Kasumi-1 (cell line): ENCODE results near the gene FNDC4.
"Not testable (repeated sequence)": the region's sequence is repeated elsewhere in the genome, so short reads cannot be mapped to it uniquely, and the experiment has no call there.

Experiments
- DNase-seq, 2 experiments: peaks; one replicate each; lab custom pipeline; 2025; lab: John Stamatoyannopoulos, UW

The FNDC4 gene

DNA sequence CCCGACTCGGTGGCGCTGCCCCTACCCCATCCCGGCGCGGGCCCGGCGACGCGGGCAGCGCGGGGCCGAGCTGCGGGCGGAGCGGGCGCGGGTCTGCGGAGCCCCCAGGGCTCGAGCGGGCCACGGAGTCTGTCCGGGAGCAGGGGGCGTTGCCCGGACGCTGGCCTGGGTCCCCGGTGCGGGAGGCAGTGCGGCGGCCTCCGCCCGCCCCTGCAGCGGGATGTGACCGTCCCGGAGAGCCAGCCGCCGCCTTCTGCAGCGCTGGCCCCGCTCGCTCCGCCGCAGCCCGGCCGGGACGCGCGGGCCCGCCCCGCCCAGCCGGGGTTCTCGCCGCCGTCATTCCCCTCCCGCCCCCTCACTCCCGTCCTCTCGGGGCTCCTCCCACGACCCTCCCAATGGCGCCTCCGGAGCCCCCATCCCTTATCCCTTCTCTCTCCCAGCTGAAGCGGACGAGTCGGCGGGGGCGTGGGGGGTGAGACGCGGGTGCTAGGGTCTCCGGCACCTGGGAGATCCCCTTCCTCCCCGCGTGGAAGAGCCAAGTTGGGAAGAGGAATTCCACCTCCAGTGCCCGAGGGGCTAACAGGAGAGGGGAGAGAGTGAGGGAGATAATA, at the start of gene FNDC4:
TSS of gene FNDC4 (minus strand) at position 257 of the 611 bp plus-strand sequence. CDS start 521 bp downstream, outside the sequence.
- no peak for DNase-seq

GRCh38 chr2:27544143-27544821, 49.3 kb upstream of the FNDC4 start:
- no peak for DNase-seq

DNA sequence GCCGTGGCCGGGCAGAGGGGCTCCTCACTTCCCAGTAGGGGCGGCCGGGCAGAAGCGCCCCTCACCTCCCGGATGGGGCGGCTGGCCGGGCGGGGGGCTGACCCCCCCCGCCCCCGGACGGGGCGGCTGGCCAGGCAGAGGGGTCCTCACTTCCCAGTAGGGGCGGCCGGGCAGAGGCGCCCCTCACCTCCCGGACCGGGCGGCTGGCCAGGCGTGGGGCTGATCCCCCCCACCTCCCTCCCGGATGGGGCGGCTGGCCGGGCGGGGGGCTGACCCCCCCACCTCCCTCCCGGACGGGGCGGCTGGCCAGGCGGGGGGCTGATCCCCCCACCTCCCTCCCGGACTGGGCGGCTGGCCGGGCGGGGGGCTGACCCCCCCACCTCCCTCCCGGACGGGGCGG, 44.6 kb upstream of the FNDC4 start:
- not testable (repeated sequence) for DNase-seq

GRCh38 chr2:27538839-27539450, 43.9 kb upstream of the FNDC4 start:
- DNase-seq = not testable (repeated sequence)

- no peak for DNase-seq
These were observed 42.3 kb upstream of the FNDC4 start for GRCh38 chr2:27537287-27537686.

DNA sequence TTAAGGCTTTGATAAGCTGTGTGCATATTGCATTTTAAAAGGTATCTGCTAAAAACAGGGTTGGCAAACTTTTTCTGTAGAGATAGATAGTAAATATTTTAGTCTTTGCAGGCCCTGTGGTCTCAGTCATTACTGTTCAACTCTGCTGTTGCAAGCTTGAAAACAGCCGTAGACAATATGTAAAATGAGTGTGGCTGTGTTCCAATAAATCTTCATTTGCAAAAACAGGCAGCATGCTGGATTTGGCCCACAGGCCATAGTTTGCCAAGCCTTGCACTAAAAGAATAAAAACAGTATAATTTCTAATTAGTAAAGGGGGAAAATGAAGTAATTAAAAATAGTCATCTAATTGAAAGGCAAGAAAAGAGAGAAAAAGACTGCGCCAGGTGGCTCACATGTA, 37.0 kb upstream of the FNDC4 start:
- DNase-seq = no peak

DNA sequence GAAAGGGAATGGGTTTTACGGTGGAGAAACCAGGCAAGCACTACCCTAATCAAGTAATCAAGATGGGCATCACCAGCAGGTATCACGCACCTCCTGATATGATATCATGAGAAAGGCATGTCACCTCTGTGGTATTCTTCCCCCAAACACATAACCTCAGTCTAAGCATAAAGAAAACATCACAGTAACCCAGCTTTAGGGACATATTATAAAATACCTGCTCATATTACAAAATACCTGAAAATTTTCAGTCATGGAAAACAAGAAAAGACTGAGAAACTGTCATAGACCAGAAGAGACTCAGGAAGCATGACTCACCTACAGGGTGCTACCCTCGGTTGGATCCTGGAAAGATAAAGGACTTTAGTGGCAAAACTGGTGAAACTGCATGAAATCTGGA, 32.2 kb upstream of the FNDC4 start:
- DNase-seq = no peak

DNA sequence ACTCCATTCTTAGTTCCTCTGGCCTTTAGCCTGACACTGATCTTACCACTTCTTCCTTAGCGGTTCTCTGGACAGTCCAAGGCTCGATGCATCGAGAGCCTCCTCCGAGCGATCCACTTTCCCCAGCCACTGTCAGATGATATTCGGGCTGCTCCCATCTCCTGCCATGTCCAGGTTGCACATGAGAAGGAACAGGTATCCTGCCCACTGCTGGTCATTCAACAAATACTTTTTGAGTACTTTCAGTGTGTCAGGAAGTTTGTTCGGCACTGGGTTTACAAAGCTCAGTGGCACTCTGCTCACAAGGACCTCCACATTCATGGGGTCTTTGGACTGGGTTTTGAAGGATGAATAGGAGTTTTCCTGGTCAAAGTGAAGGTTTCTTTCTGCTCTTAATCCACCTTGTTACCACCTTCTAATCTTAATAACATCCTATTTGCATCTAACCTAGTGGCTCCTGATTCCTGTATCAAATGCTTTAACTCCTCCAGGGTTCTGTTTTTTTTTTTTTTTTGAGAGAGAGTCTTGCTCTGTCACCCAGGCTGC, 27.5 kb upstream of the FNDC4 start:
- no peak for DNase-seq

GRCh38 chr2:27520316-27520715, 25.3 kb upstream of the FNDC4 start:
- no peak for DNase-seq

- DNase-seq = no peak
These were observed 23.7 kb upstream of the FNDC4 start for GRCh38 chr2:27518782-27519113.

GRCh38 chr2:27518113-27518781, 23.2 kb upstream of the FNDC4 start:
- no peak for DNase-seq

- DNase-seq = no peak
These were observed 14.3 kb upstream of the FNDC4 start for GRCh38 chr2:27509326-27509725.

DNA sequence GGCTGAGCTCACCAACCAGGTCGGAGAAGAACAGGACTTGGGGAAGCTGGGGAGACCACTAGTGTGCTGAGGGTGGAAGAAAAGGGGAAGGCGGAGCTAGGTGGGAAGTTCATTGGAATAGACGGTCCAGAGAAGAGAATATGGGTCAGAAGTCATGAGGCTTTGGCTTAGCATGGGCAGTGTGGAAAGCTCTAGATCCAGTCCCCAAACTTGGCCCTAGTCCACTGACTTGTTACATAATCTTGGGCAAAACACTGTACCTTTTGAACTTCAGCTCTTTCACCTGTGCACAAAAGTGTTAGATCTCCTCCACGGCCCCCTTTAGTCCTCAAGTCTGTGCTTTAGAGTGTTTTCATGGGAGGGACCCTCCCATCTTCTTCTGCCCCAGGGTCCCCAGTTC, 12.3 kb upstream of the FNDC4 start:
- DNase-seq = no peak

- DNase-seq = no peak
These were observed 11.6 kb upstream of the FNDC4 start for GRCh38 chr2:27506587-27506986.

GRCh38 chr2:27502142-27502541, 7.1 kb upstream of the FNDC4 start:
- no peak for DNase-seq

DNA sequence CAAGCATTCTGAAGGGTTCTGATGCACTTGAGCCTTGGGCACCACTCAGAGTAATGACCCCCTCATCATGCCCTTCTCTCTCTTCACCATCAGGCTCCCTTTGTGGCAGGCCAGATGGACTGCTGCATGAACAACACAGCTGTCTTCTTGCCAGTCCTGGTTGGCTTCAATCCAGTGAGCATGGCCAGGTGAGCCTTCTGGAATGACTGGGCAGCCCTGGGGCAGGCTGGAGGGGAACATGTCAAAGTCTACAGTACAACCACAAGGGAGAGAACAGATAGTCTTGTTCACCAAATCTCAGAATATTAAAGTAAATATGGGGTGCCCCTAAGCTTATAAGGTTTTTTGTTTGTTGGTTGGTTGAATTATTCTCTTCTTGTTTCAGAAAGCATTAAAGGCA, 6.0 kb upstream of the FNDC4 start:
- DNase-seq = no peak

DNA sequence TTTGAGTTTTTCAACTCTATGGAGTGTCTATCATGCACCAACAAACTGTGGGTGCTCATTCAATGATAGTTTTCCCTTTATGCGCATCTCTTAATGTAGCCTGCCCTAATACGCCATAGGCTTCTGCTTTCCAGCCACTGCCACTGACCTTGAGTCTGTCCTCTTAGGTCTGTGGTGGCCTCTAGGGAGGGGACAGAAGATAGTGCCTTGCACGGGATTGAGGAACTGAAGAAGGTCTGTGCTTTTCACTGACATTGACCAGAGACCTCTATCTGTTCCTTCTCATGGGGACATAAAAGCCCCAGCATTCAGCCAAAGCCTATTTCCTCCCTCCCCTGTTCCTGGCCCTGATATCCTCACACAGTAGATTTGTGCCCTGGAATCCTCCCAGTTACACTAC, 4.0 kb upstream of the FNDC4 start:
- DNase-seq = no peak

DNA sequence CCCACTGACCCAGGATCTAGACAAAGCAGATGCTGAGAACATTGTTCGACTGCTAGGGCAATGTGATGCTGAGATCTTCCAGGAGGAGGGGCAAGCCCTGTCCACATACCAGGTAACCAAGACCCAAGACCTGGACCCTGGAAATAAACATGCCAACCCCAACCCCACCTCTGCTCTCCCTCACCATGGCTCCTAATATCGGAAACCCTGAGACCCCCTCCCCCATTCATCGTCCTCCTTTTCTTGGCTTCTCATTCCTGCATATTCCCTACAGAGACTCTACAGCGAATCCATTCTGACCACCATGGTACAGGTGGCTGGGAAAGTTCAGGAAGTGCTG, 2.3 kb upstream of the FNDC4 start:
- no peak for DNase-seq

DNA sequence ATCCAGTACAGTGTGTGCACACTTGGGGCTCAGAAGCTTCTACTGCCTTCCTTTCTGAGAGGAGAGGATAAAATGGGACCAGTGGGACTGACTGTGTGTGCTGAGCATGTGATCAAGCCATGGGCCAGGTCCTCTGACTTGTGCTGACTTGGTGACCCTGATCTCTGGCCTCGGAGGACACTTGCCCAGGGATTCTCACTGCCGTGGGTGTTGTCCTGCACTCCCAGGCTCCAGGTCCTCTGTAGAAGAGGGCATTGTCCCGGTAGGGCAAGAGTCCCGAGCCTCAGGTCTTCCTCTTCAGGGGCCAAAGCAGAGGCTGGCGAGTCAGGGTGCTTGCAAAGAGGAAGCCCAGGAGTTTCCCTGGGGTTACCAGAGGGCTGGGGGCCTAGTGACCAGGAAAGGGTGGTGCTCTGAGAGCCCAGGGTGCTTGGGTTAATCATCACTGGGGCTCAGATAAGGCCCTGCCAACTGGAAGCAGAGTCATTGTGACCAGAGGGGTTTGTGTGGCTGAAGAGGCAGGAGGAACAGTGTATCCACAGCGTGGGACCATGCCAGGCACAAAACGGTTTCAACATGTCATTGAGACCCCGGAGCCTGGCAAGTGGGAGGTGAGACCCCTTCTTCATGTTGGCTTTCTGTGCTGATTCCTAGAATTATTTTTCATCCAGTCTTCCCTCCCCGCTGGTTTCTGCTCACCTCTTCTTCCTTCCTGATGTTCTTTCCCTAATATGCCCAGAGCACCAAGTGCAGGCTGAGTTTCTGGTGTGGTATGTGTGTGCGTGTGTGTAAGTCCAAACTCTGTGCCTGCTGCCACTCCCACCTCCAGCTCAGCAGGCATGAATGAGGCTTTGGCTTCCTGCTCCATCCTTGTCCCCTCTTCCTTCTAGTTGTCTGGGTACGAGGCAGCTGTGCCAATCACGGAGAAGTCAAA, 1.6 kb upstream of the FNDC4 start, which contains the start of gene GCKR:
TSS of gene GCKR (plus strand) at position 483 of the 931 bp plus-strand sequence. CDS start at position 549, 66 bp downstream.
- DNase-seq = no peak

GRCh38 chr2:27495840-27496356, 898 bp upstream of the FNDC4 start:
- no peak for DNase-seq

DNA sequence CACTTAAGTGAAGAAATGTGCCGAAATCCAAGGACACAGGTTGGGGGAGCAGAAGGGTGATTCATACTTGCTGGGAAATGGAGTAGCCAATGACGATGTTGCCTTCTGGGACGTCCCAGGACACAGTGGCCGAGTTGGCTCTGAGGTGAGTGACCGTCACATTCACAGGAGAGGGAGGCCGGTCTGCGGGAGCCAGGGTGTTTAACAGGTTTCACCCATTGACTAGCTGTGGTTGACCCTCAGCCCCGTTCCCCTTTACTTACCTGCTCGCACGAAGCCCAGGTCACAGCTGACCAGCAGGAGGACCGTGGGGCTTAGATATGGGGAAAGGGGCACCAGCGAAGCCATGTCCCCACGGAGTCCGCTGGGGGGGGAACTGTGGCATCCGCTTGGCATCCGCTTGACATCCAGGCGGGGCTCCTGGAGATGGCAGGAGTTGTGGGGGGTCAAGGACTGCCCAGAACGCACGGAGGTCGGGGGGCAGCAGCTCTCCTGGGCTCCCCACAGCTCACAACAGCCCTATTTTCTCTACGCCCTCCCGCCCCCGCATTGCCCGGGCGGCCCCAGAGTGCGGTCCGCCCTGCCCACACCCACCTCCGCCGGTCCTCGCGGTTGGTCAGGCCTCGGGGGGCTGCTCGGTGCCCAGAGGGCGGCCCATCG, 586 bp downstream of the FNDC4 start:
- DNase-seq = no peak
